Measurements from ENCODE around the gene C7orf25. TPM values are rescaled to one million over a fixed set of nuclear protein-coding genes. Genes with fewer than 3 reads are reported as not detected.

The C7orf25 gene
- 6.4 TPM for total RNA-seq

DNA sequence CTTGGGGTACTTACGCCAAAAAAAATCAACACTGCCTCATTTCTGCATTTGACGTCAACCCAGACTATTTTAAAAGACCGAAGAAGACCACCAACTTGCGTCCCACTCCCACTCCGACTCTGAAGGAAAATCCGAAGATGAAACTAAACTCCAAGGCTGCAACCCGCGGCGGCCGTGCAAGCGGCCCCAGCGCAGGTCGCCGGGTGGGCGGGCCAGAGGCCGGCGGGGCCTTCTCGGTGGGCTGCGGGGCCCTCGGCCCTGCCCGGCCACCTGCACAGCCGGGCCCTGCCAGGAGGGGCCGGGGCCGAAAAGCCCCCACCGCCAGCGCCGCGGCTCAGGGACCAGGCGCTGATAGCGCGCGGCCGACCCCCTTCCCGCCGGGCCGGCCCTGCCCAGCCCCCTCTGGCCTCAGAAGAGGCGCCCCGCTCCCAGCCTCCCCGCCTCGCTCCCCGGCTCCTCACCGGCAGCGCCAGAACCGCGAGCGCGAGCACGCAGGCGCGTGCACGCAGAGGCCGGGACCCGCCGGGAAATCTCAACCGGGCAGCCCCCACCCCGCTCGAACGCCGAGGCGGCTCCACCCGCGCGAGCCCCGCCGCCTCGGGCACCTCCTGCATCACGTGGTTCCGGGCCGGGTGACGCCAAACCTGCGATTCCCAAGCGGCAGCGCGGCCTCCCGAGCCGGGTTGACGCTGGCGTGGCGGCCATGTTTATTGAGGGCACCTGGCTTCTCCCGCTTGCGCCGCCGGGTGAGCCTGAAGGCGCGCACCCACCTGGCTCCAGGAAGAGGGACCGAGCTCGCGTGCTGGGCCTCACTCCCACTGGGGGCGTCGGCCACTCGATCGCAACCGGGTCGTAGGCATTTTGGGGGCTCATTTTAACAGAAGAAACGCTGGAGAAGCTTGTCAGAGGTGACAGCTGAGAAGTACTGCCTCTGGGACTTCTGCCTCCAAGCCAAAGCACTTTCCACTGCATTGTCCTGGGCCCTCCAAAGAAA, at the start of gene C7orf25:
Gene C7orf25 (minus strand): TSS at position 617 of the 994 bp plus-strand sequence. CDS start 1,170 bp downstream, outside the sequence.
- peak; percentile 98 for DNase-seq

DNA sequence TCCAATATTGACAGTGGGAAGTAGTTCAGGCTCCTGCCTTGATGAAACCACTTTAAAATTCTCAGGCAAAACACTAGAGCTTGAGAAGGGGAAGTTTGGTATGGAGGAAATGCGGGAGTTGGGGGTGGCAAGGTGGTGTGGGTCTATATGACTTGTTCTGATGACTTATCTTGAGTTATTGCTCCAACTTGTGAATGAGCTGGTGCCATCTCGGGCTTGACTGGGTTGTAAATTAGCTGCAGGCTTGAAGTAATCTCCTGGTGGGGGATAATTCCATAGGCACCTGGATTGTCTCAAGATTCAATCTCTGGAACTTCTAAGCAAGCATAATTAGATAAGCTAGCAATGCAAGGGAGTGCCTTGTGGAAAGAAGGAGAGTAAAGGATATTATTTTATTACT, 49.3 kb upstream of the C7orf25 start:
- no peak for DNase-seq

DNA sequence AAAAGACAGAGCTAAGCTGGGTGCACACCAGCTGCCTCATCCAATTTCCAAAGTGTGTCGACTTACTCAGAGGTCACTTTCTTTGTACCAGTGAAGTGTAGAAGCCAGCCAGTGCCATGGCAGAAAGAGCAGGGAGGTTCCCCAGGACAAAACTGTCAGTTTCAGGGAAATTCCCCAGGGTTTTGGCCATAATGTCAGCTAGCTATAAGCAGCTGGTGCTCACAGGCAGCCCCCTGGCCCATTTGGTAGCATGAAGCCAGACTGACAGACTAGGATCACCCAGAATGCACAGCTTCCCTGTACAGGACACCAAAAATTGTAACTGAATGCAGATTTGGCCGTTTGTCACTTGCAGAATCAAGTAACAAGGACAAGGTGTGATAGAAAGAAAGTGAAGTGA, 48.9 kb upstream of the C7orf25 start:
- no peak for DNase-seq

DNA sequence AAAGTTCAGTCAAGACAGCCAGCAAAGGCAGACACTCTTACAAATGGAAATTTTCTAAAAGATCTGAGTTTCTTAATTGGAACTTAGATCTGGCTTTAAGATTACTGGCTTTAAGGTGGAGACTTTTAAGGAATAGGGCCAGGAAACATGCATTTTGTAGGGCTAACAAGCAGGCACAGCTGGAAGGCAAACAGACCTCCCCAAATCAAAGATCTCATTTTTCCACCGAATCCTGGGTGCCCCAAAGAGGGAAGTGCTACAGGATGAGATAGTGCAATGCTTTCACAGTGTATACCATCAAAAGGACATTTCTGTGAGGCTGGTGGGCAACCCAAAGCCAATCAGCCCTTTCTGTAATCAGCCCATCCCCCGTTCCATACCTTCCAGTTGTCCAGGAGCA, 47.7 kb upstream of the C7orf25 start:
- no peak for DNase-seq

GRCh38 chr7:42956062-42956461, 44.2 kb upstream of the C7orf25 start:
- DNase-seq = no peak

GRCh38 chr7:42953994-42954393, 42.1 kb upstream of the C7orf25 start:
- no peak for DNase-seq

DNA sequence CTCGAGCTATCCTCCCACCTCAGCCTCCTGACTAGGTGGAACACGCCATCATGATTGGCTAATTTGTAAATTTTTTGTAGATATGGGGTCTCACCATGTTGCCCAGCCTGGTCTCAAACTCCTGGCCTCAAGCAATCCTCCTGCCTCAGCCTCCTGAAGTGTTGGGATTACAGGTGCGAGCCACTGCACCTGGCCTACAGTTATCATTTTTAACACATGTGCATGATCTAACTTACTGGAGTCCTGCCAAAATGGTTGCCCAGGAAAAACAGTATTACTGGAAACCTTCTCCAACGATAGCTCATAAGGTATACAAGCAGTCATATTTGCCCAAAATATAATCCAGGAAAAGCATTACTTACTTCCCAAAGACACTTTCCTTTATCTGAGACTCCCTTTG, 40.5 kb upstream of the C7orf25 start:
- no peak for DNase-seq

DNA sequence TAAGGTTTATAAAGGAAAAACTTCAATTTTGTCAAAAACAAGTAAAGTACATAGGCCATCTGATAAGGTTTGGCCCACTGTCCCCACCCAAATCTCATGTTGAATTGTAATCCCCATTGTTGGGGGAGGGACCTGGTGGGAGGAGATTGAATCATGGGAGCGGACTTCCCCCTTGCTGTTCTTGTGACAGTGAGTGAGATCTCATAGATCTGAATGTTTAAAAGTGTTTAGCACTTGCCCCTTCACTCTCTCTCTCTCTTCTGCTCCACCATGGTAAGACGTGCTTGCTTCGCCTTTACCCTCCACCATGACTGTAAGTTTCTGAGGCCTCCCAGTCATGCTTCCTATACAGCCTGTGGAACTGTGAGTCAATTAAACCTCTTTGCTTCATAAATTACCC, 38.5 kb upstream of the C7orf25 start:
- no peak for DNase-seq

DNA sequence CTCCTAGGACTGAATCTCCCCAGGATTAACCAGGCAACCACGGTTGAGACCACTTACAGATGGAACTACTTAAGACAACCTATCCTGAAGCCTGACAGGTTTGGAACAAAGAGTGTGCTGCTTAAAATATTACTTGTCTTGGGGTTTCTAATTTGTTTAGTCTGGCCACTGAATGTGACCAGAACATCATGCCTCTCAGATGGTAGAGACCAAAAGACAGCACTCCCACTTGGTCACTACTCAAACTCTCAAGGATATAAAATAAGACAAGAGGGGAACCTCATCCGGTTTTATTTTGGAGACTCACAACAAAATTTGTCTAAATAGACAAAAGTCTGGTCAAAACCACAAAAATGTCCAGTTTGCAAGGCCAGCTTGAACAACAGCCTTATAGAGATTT, 35.7 kb upstream of the C7orf25 start:
- no peak for DNase-seq

GRCh38 chr7:42946627-42946950, 34.7 kb upstream of the C7orf25 start:
- no peak for DNase-seq

DNA sequence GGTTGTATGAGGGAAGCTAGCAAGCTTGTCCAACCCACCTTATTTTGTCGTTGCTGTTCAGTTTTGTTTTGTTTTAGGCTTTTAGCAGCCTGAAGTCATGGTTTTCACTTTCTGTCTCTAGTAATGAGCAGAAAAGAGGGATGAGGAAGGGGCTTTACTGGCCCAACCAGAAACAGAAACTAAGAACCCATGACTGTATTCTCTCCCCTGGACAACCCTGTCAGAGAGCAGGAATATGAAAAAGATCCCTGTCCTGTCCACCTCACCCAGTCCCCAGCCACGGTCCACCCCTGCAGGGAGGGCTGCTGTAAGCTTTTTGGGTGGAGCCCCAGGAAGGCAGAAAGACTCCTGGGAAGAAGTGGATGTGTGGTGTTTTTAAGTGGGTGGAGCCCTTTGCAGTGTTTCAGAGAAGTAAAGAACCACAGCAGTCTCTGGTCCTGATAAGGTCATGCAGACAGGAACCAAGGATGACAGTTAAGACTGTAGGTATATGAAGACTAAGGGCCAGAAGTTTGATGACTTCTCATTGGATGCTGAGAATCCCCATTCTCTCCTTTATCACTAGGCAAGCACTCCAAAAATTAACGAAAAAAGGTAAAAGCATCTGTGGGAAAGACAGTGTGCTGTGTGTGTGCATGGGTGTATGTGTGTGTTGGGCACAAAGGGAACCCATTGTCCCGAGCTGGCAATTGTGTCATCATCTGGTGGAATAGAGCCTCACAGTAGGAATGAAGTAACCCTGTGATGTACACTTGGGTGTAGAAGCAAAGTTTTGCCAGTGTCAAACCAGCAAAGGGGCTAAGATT, 34.2 kb upstream of the C7orf25 start:
- DNase-seq = peak; percentile 5

- DNase-seq = peak; percentile 89
These were observed 29.3 kb upstream of the C7orf25 start for GRCh38 chr7:42940985-42941847.

DNA sequence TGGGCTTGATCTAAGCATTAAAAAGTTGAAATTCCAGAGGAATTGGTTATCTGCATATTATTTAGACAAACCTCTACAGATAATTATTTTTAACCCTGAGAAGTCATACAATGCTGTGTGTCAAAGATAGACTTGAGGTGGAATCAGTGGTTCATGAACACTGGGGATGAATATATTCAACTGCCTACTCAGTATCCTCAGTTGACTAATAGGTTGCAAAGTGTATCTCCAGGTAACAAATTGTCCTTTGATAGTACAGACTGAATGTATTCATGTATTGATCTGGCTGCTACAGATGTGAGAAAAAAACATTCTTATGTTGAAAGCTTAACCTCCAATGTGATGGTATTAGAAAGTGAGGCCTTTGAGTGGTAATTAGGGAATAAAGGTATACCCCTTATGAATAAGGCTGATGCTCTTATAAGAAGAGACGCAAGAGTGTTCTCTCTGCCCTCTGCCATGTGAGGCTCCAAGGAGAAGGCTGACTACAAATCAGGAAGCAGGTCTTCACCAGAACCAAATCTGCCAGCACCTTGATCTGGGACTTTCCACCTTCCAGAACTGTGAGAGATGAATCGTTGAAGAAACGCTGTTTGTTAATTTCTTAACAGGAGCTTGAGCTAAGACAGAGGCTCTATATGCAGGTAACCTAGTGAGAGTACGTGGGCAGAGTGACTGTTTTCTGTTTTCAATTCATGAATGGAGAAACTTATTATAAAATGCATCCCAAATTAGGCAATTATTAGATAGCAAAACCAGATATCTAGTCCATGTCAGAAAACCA, 27.8 kb upstream of the C7orf25 start:
- no peak for DNase-seq

- no peak for DNase-seq
These were observed 24.0 kb upstream of the C7orf25 start for GRCh38 chr7:42935861-42936260.

DNA sequence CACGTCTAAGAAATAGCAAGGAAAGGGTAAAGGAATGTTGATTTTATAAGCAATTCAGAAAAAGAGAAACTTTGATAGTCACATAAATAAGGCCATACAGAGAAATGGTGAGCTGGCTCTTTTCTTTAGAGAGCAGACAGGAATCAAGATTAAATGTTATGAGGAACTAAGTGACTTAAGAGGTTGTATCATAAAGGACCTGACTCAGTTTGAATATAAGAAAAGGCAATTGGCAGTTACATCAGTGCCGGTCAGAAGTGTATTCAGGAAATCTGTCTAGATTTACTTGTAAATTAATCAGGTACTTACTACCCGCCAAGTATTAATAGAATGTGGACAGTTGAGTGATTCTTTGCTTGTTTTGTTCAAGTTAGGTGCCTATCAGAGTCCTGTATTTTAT, 22.4 kb upstream of the C7orf25 start:
- no peak for DNase-seq

DNA sequence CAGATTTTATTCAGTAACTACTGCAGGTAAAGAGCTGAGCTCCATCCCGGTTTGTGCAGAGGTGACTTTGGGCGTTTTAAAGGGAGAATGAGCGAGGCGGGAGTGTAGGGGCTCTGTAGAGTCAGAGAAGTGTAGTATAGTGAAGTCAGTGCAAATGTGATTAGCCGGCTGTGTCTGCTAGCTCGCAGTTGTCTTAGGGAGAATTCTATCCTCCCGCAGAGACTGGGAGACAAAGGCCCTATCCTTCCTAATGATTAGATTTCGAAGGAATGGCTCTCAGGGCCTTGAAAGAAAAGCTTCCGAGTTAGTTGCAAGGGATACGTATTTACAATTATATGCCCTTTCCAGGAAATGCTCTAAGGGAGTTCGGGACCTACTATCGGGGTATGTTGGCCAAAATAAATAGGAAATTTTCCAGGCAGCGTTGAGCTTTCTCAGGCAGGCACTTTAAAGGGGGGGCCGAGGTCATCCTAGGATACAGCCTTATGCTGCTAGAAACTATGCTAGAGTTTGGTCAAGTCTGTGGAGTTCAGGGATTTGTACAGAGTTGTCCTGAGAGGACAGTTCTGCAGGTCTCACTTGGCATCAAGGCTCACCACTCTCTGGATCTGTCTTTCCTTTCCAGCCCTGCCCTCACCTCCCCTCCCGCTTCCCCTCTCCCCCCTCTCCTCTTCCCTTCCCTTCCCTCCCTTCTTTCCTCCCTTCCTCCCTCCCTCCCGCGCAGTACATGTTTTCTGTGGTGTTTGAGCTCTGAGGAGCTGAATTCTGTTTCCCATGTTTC, 21.1 kb upstream of the C7orf25 start:
- DNase-seq = peak; percentile 66

DNA sequence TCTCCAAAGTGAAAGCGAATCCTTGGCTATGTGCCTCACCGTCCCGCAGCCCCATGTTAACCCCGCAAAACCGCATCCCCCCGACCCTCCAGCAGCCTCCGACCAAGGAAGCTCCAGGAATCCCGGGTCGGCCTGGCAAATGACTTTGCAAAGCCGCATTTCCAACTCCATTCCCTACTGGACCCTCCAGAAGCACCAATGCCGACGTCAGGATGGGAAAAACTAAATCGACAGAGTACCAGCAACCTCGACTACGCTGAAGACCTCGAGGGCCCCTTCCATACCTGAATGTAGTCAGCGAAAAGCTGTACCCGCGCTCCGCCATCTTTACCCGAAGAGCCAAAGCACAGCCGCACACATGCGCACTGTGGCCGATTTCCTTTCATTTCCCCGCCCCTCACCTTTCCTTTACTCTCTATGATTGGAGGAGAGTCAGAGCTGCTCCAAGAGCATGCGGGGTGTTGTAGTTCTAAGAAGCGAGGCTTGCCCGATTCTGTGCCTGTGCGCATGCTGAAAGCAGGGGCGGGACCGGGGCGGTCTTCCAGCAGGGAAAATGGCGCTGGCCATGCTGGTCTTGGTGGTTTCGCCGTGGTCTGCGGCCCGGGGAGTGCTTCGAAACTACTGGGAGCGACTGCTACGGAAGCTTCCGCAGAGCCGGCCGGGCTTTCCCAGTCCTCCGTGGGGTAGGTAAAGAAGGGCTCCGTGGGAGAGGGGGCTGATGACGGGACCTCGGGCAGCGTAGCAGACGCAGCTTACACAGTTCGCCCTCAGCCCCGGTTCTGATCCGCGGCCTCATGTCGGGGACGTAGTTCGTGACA, 20.2 kb upstream of the C7orf25 start, which contains the start of the genes MRPL32 and PSMA2:
Gene MRPL32 (plus strand): TSS at position 543 of the 818 bp plus-strand sequence. CDS start 11 bp downstream, at position 554.
Gene PSMA2 (minus strand): TSS at position 341 of the 818 bp plus-strand sequence. CDS start 16 bp downstream, at position 325.
- DNase-seq = peak; percentile 99

GRCh38 chr7:42931447-42931833, 19.6 kb upstream of the C7orf25 start:
- DNase-seq = peak; percentile 25

DNA sequence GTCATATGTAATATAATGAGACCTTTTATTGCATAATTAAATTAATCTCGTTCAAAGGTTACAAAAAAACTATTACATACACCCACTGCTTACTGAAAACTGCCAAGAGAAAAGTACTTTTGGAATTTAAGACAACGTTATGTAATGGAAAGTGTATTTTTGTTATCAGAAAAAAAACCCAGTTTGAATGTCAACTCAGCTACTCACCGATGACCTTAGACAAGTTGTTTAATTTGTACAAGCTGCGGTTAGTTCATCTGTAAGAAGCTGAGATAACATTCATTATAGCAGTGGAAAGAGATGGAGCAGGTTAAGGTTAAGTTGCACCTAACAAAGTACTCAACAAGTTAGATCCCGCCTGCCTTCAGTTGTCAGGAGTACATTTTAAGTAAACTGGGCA, 19.0 kb upstream of the C7orf25 start:
- no peak for DNase-seq

Data from tongue (tissue), 2 donors.